Astrocyte of the cerebellum (primary cell): Measurements from ENCODE around the gene ZBTB25.

ENCODE experiments used
- DNase-seq: peaks from one replicate; pipeline ENCODE4 v3.0.0-alpha.2; 2011; ENCODE audit warnings: low read depth
- H3K4me3 ChIP-seq: 2 replicates; pipeline ENCODE4 v1.5.1; 2011; ENCODE audit warnings: mild to moderate bottlenecking, low read depth, low read length, moderate library complexity
- CTCF ChIP-seq: IDR thresholded peaks from 2 replicates; pipeline ENCODE4 v1.5.1; 2012; ENCODE audit warnings: low read length, low read depth, moderate library complexity, mild to moderate bottlenecking; ENCODE audit errors: missing control alignments
- in situ Hi-C: cut with HindIII; loops from 2 replicates; pipeline ENCODE4 v1.10.0; 2017; ENCODE audit warnings: low sequenced_read_pairs

The ZBTB25 gene

GRCh38 chr14:64417055-64417770 lies 86.4 kb downstream of the ZBTB25 start:
- DNase-seq, result no peak
- in situ Hi-C loops, result no loop called here
- no peak overlapping the region for H3K4me3 ChIP-seq
- no peak for TF ChIP-seq CTCF

GRCh38 chr14:64416348-64416932 lies 87.2 kb downstream of the ZBTB25 start:
- H3K4me3 ChIP-seq, result no peak overlapping the region
- DNase-seq, result no peak
- no peak for TF ChIP-seq CTCF
- in situ Hi-C loops, result no loop called here

DNA sequence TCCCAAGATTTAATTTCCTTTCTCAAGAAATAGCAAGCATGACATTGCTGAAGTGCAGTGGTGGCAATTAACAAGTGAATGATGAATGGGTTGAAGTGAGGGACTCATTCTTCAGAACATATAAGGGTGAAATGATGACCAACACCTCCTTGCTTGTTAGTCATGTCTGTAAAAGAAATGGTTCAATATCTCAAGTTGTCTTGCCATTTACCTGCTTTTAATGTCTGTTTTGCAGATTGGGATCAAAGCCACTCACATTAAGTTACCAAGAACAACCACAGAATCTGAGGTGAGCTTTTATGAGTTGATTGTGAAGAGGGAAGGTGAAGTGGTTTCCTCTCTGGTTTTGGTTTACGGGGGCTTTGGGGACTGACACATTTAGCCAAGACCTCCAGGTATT lies 91.4 kb downstream of the ZBTB25 start:
- no peak for DNase-seq
- in situ Hi-C loops, result no loop called here
- H3K4me3 ChIP-seq, result no peak overlapping the region
- TF ChIP-seq CTCF, result no peak

GRCh38 chr14:64411001-64411400 lies 92.6 kb downstream of the ZBTB25 start:
- DNase-seq, result no peak
- TF ChIP-seq CTCF, result no peak
- no peak overlapping the region for H3K4me3 ChIP-seq
- in situ Hi-C loops, result no loop called here

DNA sequence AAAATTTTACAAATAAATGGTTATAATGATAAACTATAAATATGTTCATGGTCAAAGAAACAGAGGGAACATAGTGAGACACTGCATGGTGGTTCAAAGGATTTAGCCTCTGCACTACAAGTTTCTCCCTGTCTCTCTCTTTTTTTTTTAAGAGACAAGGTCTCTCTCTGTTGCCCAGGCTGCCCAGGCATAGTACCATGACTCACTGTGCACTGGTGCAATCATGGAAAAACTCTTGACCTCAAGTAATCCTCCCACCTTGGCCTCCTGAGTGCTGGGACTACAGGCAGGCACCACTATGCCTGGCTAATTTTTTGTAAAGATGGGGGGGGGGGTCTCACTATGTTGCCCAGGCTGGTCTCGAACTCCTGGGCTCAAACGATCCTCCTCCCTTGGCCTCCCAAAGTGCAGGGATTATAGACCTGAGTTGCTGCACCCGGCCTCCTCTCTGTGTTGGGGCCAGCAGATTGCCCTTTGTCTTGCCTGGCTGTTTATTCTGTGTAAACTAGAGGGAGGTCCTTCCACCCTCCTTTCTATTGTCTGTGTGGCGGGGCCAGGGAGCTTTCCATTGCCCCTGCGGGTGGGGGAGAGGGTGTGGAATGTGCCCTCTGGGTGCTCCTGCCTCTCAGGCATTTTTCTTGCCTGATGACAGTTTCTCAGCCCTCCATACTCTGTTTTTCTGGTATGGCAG lies 93.4 kb downstream of the ZBTB25 start:
- no peak overlapping the region for H3K4me3 ChIP-seq
- TF ChIP-seq CTCF, result no peak
- no peak for DNase-seq
- in situ Hi-C loops, result no loop called here

DNA sequence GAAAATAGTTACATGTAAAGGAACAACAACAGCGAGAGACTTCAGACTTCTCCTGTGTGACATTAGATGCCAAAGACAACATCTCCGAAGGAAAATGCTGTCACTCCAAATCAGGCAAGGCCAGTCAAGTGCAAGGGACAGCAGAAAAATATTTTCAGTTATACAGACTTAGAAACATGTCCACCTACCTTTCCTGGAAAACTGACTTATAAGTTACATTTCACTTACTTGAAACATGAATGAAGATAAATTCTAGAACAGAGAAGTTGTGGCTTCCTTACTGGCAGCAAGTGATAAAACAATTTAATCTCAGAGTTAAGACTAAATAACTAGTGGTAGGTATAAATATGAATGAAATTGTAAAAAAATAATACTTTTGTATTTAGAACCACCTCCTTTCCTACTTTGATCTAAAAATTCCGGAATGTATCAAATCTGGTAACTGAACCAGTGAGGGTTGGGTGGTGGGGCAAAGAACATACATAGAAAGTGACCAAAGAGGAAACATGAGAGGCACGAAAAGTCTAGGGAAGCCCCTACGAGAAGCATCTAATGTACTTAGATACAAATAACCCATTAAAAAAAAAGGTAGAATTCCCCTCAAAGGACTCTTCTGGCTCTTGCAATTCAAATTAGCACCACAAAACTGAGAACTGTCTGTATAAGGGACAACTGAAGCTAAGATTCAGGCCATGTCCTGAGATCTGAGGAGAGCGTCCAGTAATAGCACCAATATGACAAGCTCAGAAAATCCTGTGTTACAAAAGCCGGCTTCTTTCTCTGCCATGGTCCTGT lies 94.3 kb downstream of the ZBTB25 start:
- H3K4me3 ChIP-seq, result no peak overlapping the region
- no peak for TF ChIP-seq CTCF
- in situ Hi-C loops, result no loop called here
- no peak for DNase-seq
